ENCODE data around the gene MTCL3. TPM values are rescaled to one million over a fixed set of nuclear protein-coding genes. Genes with fewer than 3 reads are reported as not detected.
"Not testable (repeated sequence)": the region's sequence is repeated elsewhere in the genome, so short reads cannot be mapped to it uniquely, and the experiment has no call there.

Gene MTCL3

DNA sequence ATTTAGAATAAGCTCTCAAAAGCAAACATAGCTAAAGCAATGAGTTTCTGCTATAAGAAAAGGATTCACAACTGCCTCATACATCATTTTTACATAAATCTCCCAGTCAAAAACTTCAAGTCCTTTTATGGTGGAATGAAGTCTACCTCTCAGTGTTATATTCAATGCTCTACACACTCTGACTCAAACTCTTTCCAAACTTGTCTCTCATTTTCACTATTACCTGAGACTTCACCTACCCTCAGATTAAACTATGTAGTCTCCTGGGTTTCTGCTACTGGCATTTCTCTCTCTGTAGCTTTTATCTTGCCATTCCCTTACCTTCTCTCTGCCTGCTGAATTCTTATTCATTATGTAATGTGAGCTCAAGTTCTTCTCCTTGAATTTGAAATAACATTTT is 71.4 kb downstream of the MTCL3 start:
- Mint-ChIP-seq H3K27me3 (no peaks in the 10 kb centered on the region), H3K36me3 (ENCODE audit: low read depth) (peaks cover 67% of the 10 kb centered on the region), H3K4me3 (no peak overlapping the region), H3K9me3 (no peaks in the 10 kb centered on the region), H3K27ac (no peak overlapping the region), H3K4me1 (no peaks in the 10 kb centered on the region)
- peak; percentile 35 for ATAC-seq (replicated peaks)

- no peak overlapping the region for H3K4me3 Mint-ChIP-seq
- no peak for ATAC-seq (replicated peaks)
- H3K36me3 Mint-ChIP-seq (ENCODE audit: low read depth): peaks cover 62% of the 10 kb centered on the region
- H3K27me3 Mint-ChIP-seq: no peaks in the 10 kb centered on the region
- H3K4me1 Mint-ChIP-seq: no peaks in the 10 kb centered on the region
- no peak overlapping the region for H3K27ac Mint-ChIP-seq
- no peaks in the 10 kb centered on the region for H3K9me3 Mint-ChIP-seq
Observed at GRCh38 chr6:127446356-127446755, 72.8 kb downstream of the MTCL3 start.

GRCh38 chr6:127441881-127442280 is 77.3 kb downstream of the MTCL3 start:
- Mint-ChIP-seq H3K27me3 (no peaks in the 10 kb centered on the region), H3K9me3 (no peaks in the 10 kb centered on the region), H3K36me3 (ENCODE audit: low read depth) (peaks cover 25% of the 10 kb centered on the region), H3K4me1 (no peaks in the 10 kb centered on the region), H3K27ac (no peak overlapping the region), H3K4me3 (no peak overlapping the region)
- ATAC-seq (replicated peaks): no peak

DNA sequence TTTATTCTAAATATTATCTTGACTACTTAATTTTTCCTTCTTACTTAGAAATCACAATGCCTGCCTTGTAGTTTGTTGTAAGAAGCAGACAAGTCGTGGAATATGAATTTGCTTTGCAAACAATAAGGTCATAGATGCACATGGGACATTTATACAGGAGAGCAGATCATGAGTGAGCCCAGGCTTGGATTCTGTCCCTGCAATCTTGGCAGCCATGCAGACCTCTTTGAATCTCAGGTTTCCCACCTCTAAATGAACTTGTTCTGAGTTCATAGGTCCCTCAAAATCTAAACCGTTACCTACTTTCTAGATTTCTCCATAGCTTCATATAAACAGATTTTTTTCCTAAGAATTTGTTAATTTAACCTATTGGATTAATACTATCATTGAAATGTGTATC is 79.4 kb downstream of the MTCL3 start:
- Mint-ChIP-seq H3K36me3 (ENCODE audit: low read depth) (peaks cover 11% of the 10 kb centered on the region), H3K4me3 (no peak overlapping the region), H3K27me3 (peaks cover 3% of the 10 kb centered on the region), H3K27ac (no peak overlapping the region), H3K4me1 (no peaks in the 10 kb centered on the region), H3K9me3 (no peaks in the 10 kb centered on the region)
- ATAC-seq (replicated peaks): no peak

DNA sequence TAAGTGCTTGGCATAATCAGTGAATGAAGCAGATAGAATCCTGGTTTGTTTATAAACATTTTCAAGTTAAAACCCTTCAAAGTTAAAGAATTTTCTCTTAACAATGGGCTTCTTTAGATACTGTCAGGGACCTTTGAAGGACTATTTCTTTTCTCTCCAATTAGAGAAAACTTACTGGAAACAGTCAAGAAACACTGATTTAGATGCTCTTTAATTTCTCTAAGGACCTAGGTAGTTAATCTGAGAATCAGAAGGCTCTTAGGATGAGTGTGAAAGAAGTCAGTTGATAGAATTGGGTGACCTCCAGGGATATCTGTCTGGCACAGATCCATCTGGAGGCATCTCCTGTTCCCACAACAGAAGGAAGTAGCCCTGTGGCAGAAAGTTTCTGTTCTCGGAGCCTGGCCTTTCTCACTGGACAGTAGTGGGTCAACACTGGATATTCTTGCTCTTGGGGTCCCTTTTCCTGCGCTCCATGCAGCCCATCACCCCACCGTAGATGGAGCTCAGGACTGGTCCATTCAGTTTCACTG is 82.5 kb downstream of the MTCL3 start:
- ATAC-seq (replicated peaks): no peak

GRCh38 chr6:127435626-127436220 is 83.4 kb downstream of the MTCL3 start:
- ATAC-seq (replicated peaks): no peak
- H3K4me1 Mint-ChIP-seq: no peaks in the 10 kb centered on the region
- H3K36me3 Mint-ChIP-seq (ENCODE audit: low read depth): no peaks in the 10 kb centered on the region
- no peak overlapping the region for H3K4me3 Mint-ChIP-seq
- peaks cover 3% of the 10 kb centered on the region for H3K27me3 Mint-ChIP-seq
- H3K9me3 Mint-ChIP-seq: no peaks in the 10 kb centered on the region
- H3K27ac Mint-ChIP-seq: no peak overlapping the region

More for the DNA sequence above, 82.5 kb downstream of the MTCL3 start:
- no peaks in the 10 kb centered on the region for H3K36me3 Mint-ChIP-seq (ENCODE audit: low read depth)
- H3K4me3 Mint-ChIP-seq: no peak overlapping the region
- H3K27ac Mint-ChIP-seq: no peak overlapping the region
- H3K9me3 Mint-ChIP-seq: no peaks in the 10 kb centered on the region
- peaks cover 3% of the 10 kb centered on the region for H3K27me3 Mint-ChIP-seq
- H3K4me1 Mint-ChIP-seq: no peaks in the 10 kb centered on the region

DNA sequence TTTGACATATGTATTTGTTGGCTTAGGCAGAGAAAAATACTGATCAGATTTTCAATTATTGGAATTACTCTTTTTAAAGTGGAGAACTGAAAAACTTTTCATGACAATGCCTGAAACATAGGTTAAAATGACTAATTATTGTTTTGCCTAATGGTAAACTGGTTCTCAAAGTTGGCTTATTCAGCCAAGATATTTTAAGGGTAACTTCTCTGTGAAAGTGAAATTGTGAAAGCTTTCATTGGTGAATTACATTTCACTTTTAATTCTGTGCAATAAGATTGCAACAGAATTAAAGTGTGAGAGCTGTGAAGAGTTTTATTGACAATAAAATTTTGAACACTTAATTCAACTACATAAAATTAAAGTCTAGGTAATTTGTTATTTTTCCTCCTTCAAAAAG is 84.5 kb downstream of the MTCL3 start:
- H3K4me1 Mint-ChIP-seq: no peaks in the 10 kb centered on the region
- ATAC-seq (replicated peaks): no peak
- H3K4me3 Mint-ChIP-seq: no peak overlapping the region
- H3K9me3 Mint-ChIP-seq: no peaks in the 10 kb centered on the region
- H3K36me3 Mint-ChIP-seq (ENCODE audit: low read depth): no peaks in the 10 kb centered on the region
- H3K27me3 Mint-ChIP-seq: peaks cover 3% of the 10 kb centered on the region
- H3K27ac Mint-ChIP-seq: no peak overlapping the region

DNA sequence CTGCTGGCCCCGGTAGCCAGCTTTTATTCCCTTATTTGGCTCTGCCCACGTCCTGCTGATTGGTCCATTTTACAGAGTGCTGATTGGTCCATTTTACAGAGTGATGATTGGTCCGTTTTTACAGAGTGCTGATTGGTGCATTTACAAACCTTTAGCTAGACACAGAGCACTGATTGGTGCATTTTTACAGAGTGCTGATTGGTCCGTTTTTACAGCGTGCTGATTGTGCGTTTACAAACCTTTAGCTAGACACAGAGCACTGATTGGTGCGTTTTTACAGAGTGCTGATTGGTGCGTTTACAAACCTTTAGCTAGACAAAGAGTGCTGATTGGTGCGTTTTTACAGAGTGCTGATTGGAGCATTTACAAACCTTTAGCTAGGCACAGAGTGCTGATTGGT is 90.6 kb downstream of the MTCL3 start:
- not testable (repeated sequence) for H3K27me3 Mint-ChIP-seq; H3K4me1 Mint-ChIP-seq; H3K9me3 Mint-ChIP-seq; H3K4me3 Mint-ChIP-seq; H3K36me3 Mint-ChIP-seq (ENCODE audit: low read depth); H3K27ac Mint-ChIP-seq; ATAC-seq (replicated peaks)

DNA sequence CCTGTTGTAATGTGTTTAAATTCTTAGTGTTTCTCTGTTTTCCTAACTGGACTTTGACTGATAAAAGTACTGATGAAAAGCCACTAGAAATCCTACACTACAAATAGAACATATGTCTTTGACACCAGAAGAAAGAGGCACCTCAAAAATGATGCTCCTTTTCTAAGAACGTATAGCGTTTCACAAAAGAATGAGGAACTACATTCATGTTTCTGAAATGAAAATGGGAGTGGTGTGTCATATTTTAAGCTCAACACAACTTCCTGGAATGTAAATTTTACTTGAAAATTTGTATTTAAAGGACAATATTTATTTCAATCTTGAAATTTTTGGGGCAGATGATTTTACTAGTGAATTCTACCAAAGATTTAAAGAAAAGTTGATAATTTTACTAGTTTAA is 95.2 kb downstream of the MTCL3 start:
- H3K4me1 Mint-ChIP-seq: peaks cover 7% of the 10 kb centered on the region

More for the DNA sequence above, 95.2 kb downstream of the MTCL3 start:
- H3K27me3 Mint-ChIP-seq: no peaks in the 10 kb centered on the region
- peak overlapping the region; percentile 17 for H3K4me3 Mint-ChIP-seq
- no peaks in the 10 kb centered on the region for H3K9me3 Mint-ChIP-seq
- H3K27ac Mint-ChIP-seq: peak overlapping the region; percentile 68
- no peaks in the 10 kb centered on the region for H3K36me3 Mint-ChIP-seq (ENCODE audit: low read depth)
- ATAC-seq (replicated peaks): no peak

Other genes with a start within 250 kb of the MTCL3 start
- gene ECHDC1, start 175.7 kb downstream of the MTCL3 start, total RNA-seq: 10 to 100 TPM; 34.9 to 67.7 TPM
- gene KIAA0408, start 59.9 kb downstream of the MTCL3 start, total RNA-seq: 10 to 100 TPM; 10.8 to 13.8 TPM
- gene C6orf58, start 57.8 kb upstream of the MTCL3 start, total RNA-seq: not detected

All from activated T-helper 17 cell treated with anti-CD3 and anti-CD28 coated beads, Interleukin-2, amount 50 U/mL, for 72 hours (primary cell).